Stimulated activated naive CD8-positive, alpha-beta T cell treated with anti-CD3 and anti-CD28 coated beads, Interleukin-15, Interleukin-2, amounts not matched to agents 100 U/mL and 50 U/mL, for 24 hours (primary cell): ENCODE data around the gene TMEM120B.
A peak's percentile ranks its signal among the peaks of the same experiment; 100 is the strongest.
"Not testable (repeated sequence)": the region's sequence is repeated elsewhere in the genome, so short reads cannot be mapped to it uniquely, and the experiment has no call there.

Experiments
- ATAC-seq: fragments of 150-1000 bp; cut with Tn5 transposase; one replicate; pipeline ENCODE4 v1.10.0; 2021
- DNase-seq: peaks from one replicate; pipeline ENCODE4 v3.0.0; 2021

Gene TMEM120B

DNA sequence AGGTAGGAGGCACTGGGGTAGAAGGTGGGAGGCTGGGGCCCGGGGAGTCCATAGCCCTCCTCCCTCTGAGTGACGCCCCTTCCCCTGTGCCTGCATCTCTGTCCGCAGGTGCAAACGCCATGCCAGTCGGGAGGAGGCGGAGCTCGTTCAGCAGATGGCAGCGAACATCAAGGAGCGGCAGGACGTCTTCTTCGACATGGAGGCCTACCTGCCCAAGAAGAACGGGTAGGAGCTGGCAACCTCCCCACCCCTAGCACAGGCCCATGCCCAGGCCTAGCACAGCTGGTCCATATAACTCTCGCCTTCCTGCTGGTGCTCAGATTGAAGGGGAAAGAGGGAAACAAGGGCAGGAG lies 35.6 kb downstream of the TMEM120B start:
- no peak for ATAC-seq
- DNase-seq = no peak

DNA sequence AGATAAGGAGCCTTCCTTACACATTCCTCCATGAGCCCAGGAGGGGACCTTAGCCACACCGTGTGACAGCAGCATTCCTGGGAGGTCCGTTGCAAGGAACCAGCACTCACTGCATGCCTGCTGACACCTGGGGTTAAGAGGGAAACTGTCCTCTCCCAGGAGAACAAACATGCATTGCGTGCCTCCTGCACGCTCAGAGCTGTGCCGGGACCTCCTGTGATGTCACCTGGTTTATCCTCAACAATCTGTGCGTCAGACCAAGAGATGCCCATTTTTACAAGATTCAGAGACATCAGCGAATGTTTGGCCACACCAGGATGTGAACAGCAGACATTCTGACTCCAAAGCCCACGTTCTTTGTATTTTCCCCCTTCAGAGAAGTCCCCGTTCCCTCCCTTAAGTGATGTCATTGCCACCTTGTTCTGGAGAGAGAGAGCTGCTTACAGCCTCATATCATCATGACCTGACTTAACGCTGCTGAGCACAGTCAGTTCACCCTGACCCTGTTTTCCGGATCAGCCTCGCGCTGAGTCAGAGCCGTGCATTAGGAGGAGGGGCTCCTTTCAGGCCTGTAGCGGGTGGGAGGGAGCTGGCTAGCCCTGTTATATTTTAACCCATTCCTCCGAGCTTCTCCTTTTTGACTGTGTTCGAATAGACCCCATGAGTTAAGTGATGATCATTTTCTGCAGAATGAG lies 36.2 kb downstream of the TMEM120B start:
- peak; percentile 84 for ATAC-seq
- DNase-seq = peak; percentile 26

DNA sequence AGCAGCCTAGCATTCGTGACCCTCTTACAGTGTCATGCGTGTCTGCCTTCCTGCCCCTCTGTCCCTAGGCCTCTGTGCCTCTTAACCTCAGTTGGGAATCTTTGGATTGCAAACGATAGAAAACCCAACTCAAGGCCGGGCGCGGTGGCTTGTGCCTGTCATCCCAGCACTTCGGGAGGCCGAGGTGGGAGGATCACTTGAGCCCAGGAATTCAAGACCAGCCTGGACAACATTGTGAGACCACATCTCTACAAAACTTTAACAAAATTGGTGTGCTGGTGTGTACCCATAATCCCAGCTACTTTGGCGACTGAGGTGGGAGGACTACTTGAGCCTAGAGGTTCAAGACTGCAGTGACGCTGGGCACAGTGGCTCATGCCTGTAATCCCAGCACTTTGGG lies 36.7 kb downstream of the TMEM120B start:
- no peak for DNase-seq
- no peak for ATAC-seq

DNA sequence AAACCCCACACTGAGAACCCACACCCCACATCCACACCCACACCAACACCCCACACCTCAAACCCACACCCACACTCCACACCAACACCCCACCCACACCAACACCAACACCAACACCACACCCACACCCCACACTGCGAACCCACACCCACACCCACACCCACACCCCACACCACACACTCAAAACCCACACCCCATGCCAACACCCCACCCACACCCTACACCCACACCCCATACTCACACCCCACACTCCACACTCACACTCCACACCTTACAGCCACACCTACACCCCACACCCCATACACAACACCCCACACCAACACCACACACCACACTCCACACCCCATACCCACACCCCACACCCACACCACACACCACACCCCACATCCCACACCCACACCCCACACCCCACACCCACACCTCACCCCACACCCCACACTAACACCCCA lies 38.0 kb downstream of the TMEM120B start:
- DNase-seq = no peak
- no peak for ATAC-seq

DNA sequence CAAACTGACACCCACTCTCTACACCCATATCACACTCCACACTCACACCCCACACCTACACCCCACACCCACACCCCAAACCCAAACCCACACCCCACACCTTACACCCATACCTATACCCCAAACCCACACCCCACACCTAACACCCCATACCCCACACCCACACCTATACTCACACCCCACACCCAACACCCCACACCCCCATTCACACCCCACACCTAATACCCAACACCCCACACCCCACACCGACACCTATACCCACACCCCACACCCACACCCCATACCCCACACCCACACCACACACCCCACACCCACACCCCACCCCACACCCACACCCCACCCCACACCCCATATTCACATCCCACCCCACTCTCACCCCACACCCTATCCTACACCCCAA lies 38.5 kb downstream of the TMEM120B start:
- ATAC-seq = no peak

DNA sequence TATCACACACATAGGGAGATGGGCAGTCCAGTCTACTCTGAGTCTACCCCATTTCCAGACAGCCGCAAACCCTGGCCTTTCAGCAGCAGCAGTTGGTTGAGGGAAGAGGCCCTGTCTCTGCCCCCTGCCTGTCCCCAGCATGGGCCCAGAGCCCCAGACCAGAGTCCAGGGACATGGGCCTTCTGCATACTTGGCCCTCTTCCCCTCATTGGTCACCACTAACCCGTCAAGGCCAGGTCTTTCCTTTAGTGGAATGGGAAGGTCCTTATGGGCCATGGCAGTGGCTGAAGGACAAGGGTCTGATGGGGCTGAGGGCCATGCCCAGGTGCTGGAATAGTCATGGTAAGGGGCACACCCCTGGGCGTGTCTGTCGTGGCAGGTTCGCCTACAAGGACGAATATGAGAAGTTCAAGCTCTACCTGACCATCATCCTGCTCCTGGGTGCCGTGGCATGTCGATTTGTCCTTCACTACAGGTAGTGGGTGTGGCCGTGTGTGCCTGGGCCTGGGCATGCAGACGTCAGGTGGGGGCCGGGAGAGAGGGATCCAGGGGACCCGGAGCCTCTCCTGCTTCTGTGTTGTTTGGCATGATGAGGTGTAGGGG lies 39.3 kb downstream of the TMEM120B start:
- ATAC-seq = no peak
- no peak for DNase-seq

More for the DNA sequence above, 38.5 kb downstream of the TMEM120B start:
- DNase-seq = no peak

DNA sequence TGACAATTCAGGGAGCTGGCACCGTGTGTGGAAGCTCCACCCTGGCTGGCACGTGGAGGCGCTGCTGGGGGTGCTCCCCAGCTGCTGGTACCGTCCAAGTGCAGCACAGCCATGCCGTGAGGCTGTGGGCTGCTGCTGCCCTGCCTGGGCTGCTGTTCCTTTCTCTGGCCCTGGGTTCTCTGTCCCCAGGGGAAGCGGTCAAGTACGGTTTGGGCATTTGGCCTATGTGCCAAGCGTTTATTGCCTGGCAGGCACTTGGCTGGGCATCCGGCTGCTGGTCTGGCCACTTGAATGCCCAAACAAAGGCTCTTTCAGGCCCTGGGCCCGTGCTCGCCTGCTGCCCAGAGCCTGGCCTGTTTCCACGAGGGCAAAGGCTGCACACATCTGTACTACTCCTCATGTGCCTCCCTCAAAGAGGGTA lies 41.3 kb downstream of the TMEM120B start:
- no peak for ATAC-seq
- DNase-seq = no peak

DNA sequence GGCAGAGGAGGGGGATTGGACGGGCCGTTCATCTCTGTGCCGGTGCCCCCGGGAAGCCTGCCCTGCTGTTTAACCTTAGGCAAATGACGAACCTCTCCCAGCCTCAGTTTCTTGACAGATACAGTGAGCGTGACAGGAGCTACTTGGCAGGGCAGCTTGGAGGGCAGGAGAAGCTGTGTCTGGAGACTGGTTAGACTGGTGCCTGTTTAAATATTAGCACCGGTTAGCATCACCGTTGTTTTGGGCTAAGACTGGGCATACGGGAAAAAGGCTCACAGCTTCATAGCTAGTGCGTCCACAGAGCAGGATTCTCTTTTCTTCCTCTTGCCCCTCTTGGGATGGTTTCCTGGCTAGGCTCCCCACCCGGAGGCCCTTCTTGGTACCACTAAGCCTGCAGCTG lies 42.3 kb downstream of the TMEM120B start:
- ATAC-seq (no peak), DNase-seq (no peak)

DNA sequence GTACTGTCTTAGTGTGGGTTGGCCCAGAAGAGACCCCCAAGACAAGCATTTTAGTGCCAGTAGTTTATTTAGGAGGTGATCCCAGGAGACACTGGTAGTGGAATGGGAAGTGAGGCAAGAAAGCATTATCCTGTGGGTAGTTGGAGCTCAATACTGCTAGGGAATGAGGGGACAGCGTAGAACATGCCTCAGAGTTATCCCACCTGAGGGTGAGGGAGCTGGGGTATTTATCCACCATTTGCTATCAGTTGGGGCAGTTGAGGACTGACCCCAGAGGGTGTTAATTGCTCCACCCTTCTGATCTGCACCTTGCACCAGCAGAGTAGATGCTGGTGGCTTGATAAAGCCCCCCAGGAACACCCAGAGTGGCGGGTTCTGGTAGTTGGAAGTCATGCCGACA lies 43.0 kb downstream of the TMEM120B start:
- ATAC-seq (no peak), DNase-seq (no peak)

DNA sequence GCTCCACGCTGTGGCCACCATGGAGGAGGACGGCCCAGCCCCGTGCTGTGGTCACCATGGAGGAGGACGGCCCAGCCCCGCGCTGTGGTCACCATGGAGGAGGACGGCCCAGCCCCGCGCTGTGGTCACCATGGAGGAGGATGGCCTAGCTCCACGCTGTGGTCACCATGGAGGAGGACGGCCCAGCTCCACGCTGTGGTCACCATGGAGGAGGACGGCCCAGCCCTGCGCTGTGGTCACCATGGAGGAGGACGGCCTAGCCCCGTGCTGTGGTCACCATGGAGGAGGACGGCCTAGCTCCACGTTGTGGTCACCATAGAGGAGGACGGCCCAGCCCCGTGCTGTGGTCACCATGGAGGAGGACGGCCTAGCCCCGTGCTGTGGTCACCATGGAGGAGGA lies 46.0 kb downstream of the TMEM120B start:
- not testable (repeated sequence) for ATAC-seq, DNase-seq

DNA sequence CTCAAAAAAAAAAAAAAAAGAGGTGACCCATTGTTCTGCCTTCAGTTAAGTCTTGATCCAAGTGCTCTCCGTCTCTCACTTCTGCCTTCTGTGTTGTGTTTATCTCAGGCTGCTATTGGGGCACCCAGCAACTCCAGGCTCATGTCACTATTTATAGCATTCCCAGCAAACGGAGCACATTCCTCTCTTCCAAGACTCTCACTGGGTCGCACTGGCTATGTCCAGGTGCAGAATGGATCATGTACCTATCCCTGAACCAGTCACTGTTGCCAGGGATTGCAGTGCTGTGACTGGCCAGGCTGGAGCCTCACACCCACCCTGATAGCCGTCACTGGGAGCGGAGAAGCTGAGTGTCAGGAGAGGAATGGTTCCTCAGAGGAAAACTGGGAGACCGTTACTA lies 49.7 kb downstream of the TMEM120B start:
- ATAC-seq = no peak
- no peak for DNase-seq

DNA sequence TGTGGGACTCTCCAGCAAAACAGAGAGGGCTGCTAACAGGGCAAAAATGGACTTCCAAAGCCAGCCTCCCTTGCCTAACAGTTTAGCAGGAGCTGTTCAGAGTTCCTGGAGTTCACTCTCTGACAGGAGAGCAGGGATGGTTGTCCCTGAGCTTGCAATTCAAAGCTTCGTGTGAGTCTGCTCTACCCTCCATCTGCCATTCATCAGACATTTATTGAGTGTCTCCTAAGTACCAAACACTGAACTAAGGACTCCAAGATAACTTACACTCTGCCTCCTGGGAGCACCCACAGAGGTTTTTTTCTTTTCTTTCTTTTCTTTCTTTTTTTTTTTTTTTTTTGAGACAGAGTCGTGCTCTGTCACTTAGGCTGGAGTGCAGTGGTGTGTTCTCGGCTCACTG lies 52.3 kb downstream of the TMEM120B start:
- ATAC-seq = no peak
- DNase-seq = no peak

DNA sequence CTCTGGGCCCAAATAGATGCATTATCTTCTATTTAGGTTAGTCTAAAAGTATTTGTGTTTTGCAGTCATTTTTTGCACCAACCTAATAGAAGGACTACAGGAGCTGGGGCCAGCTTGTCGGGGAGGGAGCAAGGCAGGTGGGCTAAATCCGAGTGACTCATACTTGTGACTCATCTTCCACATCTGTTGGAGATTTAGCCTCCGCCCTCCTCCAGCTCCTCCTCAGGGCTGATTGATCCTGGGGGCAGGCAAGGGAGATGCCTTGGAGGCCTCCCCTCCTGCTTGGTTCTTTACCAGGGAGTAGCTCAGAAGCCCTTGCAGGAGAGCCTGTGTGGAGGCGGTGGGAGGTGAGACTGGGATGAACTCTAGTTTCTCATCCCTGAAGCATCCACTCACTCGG lies 53.0 kb downstream of the TMEM120B start:
- DNase-seq (no peak), ATAC-seq (no peak)

DNA sequence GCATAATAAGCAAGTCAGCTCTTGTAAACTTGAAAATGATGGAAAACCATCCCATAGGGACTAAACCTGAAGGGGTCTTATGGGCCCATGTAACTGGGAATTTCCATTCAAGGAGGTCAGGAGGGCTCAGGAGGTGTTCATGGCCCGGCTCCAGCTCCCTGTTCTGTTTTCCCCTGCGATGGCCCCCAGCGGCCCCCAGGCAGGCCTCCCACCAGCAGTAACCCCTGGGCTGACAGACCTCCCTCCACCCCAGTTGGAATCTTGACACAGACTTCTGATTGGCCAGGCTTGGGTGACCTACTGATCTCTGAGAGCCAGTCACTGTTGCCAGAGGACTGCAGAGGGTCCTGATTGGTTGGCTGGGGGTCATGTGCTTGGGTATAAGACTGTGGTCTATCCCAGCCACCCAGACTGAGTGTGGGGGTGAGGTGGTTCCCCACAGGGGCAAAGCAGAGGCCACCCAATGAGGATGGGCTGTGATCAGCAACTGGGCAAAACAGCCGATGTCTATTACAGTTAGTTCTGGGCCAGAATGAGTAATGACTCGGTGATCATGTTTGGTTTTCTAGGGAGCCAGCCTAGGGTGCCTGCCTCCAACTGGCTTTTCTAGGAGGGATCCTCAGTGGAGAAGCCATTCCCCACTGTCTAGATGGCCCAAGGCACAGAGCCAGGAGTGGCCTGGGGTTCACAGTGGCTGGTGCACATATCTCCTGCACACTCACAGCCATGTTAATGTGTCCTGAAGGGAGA lies 53.9 kb downstream of the TMEM120B start:
- DNase-seq = no peak
- ATAC-seq = peak; percentile 47

DNA sequence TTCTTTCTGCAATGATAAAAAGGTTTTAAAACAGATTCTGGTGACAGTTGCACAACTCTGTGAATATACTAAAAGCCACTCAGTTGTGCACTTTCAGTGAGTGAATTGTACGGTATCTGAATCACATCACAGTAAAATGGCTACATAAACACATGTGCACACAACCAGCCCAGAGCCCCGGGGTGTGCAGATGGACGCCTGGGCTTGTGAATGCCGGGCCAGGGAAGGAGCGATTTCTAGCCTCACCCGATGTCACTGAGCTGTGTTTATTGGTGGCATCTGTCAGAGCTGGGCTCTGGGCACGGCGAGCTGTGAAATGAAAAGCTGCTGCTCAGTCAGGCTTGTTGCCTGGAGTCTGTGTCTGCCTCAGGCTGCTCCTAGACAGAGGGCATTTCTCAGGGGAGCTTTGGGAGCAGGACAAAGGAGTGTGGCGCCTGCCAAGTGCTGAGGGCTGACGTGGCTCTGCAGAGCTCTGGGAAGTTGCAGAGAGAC lies 55.0 kb downstream of the TMEM120B start:
- ATAC-seq (no peak), DNase-seq (no peak)

DNA sequence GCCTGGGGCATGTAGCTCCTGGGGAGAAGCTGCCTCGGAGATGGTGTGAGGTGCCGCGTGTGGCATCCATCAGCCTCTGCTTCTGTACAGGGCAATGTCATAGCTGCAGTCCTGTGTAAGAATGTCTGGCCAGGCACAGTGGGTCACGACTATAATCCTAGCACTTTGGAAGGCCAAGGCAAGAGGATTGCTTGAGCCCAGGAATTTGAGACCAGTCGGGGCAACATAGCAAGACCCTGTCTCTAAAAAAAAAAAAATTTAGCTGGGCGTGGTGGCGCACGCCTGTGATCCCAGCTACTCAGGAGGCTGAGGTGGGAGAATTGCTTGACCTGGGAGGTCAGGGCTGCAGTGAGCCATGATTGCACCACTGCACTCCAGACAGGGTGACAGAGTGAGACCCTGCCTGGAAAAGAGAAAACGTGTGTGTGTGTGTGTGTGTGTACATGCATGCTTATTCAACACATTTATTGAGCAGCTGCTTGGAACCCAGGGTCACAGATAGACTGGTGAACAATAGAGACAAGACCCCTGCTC lies 56.8 kb downstream of the TMEM120B start:
- DNase-seq = no peak
- ATAC-seq = no peak

DNA sequence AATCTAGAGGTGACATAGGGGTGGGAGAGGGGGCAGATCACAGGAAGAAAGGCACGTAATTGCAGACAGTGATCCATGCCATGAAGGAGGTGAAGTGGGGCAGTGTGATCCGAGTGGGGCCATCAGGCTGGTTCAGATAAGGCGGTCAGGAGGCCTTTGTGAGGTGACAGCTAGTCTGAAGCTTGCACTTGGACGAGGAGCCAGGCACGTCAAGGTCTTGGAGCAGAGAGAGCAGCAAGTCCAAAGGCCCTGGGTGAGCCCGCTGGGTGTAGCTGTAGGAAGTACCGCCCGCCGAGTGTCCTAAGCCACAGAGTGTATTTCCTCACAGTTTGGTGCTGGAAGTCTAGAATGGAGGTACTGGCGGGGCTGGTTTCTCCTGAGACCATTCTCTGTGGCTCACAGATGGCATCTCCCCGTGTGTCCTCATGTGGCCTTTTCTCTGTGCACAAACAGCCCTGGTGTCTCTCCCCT lies 57.3 kb downstream of the TMEM120B start:
- ATAC-seq (no peak), DNase-seq (no peak)

DNA sequence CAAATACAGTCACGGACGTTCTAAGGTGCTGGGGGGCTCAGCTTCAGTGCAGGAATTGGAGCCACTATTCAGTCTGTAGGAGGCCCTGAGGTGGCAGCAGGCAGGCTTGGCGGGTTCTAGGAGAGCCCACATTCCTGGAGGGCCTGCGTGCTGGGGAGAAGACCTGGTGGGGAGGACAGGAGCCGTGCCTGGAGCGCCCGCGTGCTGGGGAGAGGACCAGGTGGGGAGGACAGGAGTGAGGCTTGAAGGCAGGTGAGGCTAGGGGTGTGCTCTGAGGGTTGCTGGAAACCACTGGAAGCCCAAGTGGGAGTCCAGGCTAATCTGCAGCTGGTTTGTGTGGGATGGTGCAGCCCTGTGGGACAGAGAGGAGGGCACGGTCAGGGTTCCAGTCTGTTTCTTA lies 57.8 kb downstream of the TMEM120B start:
- ATAC-seq = no peak

DNA sequence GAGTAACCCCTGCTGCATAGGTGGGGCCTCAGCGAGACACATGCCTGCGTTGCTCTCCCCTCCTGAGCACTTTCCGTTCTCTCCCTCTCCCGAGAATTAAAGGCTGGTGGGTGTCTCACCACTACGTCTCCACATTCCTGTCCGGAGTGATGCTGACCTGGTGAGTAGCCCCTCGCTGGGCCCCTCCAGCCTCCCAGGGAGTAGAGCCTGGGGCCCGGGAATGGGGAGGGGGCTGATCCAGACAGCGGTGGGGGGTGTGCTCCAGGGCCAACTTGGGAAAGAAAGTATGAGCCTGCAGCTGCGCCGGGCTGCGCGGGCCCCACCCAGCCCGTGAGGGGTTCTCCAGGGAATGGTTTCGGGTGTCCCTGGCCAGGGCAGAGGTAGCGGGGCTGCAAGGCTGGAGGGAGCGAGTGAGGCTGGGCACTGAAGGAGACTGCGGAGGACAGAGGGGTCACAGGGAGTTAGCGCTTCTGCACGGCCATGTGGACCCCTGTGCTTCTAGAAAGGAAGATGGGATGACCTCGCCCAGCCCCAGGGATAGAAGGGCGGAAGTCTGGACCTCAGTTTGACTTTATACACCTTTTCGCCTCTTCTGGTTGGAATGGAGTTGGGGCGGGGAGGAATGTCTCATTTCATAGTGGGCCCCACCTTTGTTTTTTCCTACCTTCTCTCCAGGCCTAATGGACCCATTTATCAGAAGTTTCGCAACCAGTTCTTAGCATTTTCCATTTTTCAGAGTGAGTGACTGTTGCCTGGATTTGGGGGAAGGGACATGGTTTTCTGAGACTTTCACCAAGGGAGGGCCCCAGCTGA lies 58.5 kb downstream of the TMEM120B start:
- ATAC-seq (no peak), DNase-seq (no peak)

More for the DNA sequence above, 57.8 kb downstream of the TMEM120B start:
- no peak for DNase-seq

DNA sequence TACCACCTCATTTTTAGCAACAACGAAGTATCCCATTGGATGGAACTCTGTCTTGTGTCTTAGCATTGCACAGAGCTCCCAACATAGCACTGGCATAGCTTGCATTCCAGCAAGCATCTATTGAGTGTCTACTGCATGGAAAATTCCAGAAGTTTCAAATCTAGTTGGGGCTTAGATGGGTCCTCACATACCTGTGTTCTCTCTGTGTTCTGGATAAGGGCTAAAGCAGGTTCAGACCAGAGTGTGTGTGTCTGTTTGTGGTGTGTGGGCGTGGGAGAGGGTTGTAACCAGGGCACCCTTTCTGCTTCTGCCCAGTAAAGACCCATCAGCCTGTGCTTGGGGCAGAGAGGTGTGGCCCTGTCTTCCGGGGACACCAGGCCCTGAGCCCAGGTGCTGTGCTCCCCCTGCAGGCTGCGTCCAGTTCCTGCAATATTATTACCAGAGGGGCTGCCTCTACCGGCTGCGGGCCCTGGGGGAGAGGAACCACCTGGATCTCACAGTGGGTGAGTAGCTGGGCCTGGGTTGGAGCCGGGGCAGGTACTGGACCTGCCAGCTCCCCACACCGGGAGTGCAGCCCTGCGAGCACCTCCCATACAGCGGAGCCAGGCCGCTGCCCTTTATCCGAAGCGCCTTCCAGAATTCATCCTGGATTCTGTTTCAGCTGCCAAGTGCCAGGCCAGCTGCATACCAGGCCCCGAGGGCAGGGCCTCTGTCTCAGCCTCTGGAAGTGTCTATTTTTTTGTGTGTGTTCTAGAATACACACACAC lies 60.6 kb downstream of the TMEM120B start:
- peak; percentile 79 for ATAC-seq
- DNase-seq = peak; percentile 84

DNA sequence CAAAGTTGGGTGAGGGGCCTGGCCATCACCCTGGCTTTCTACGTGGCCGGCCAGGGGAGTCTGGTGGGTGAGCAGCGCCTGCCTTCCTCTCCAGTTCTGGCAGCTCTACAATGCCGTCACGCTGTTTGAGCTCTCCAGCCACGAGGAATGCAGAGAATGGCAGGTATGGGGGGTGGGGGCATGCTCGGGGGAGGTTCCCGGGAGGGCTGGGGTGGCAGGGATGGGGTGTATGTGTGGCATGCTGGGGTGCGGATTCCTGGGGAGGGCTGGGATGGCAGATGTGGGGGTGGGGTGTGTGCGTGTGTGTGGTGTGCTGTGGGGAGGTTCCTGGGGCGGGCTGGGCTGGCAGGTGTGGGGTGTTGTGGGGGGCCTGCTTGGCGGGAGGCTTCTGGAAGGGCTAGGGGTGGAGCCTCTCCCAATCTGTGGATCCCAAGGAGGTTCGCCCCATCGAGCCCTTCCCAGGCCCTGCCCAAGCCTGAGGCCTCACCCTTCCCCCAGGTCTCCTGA lies 62.5 kb downstream of the TMEM120B start:
- DNase-seq = no peak

More for the DNA sequence above, 62.5 kb downstream of the TMEM120B start:
- no peak for ATAC-seq
